Measurements from ENCODE around the gene ARPC1B.
"Not testable (repeated sequence)": the region's sequence is repeated elsewhere in the genome, so short reads cannot be mapped to it uniquely, and the experiment has no call there.

The ARPC1B gene

GRCh38 chr7:99422186-99422585 is 47.7 kb downstream of the ARPC1B start:
- no peak overlapping the region for H3K4me3 ChIP-seq (ENCODE audit: low read depth, low read length)
- DNase-seq (ENCODE audit: low read depth): no peak
- no peak for TF ChIP-seq CTCF (IDR thresholded peaks at IDR 0.05; ENCODE audit: insufficient read depth, low read depth, low read length, missing control alignments)

- DNase-seq (ENCODE audit: low read depth): no peak
- H3K4me3 ChIP-seq (ENCODE audit: low read depth, low read length): no peak overlapping the region
- TF ChIP-seq CTCF (IDR thresholded peaks at IDR 0.05; ENCODE audit: insufficient read depth, low read depth, low read length, missing control alignments): no peak
These were observed 48.1 kb downstream of the ARPC1B start for GRCh38 chr7:99422625-99423024.

GRCh38 chr7:99424932-99425730 is 50.6 kb downstream of the ARPC1B start:
- no peak for TF ChIP-seq CTCF (IDR thresholded peaks at IDR 0.05; ENCODE audit: insufficient read depth, low read depth, low read length, missing control alignments)
- no peak overlapping the region for H3K4me3 ChIP-seq (ENCODE audit: low read depth, low read length)
- no peak for DNase-seq (ENCODE audit: low read depth)

- DNase-seq (ENCODE audit: low read depth): no peak
- TF ChIP-seq CTCF (IDR thresholded peaks at IDR 0.05; ENCODE audit: insufficient read depth, low read depth, low read length, missing control alignments): no peak
- H3K4me3 ChIP-seq (ENCODE audit: low read depth, low read length): no peak overlapping the region
These were observed 54.5 kb downstream of the ARPC1B start for GRCh38 chr7:99428972-99429566.

GRCh38 chr7:99429756-99430155 is 55.2 kb downstream of the ARPC1B start:
- no peak overlapping the region for H3K4me3 ChIP-seq (ENCODE audit: low read depth, low read length)
- no peak for TF ChIP-seq CTCF (IDR thresholded peaks at IDR 0.05; ENCODE audit: insufficient read depth, low read depth, low read length, missing control alignments)
- DNase-seq (ENCODE audit: low read depth): no peak

- H3K4me3 ChIP-seq (ENCODE audit: low read depth, low read length); DNase-seq (ENCODE audit: low read depth): not testable (repeated sequence)
These were observed 57.4 kb downstream of the ARPC1B start for GRCh38 chr7:99431756-99432540.

GRCh38 chr7:99433158-99433557 is 58.6 kb downstream of the ARPC1B start:
- TF ChIP-seq CTCF (IDR thresholded peaks at IDR 0.05; ENCODE audit: insufficient read depth, low read depth, low read length, missing control alignments): no peak
- no peak for DNase-seq (ENCODE audit: low read depth)
- no peak overlapping the region for H3K4me3 ChIP-seq (ENCODE audit: low read depth, low read length)

Measured in GM12865 (cell line).